RKO (cell line): Measurements from ENCODE around the gene DOCK11.
"Not testable (repeated sequence)": the region's sequence is repeated elsewhere in the genome, so short reads cannot be mapped to it uniquely, and the experiment has no call there.

Experiments used
- DNase-seq: peaks from one replicate; pipeline ENCODE4 v3.0.0-alpha.2; 2016; ENCODE audit warnings: low spot score

The DOCK11 gene

DNA sequence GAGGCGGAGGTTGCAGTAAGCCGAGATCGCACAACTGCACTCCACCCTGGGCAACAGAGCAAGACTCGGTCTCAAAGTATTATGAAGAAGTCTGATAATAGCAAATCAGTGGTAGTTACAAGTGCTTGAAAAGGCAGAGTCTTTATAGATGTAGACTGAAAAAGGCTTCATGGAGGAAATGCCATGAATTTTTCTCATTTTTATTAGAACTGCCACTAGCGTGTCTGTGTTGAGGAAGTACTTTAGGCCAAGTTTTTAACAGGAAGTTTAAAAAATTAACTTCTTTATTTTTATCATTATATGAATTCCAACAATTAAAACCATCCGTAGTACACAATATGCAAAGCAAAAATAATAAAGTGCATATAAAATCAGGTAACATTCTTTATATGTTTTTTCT is 199.0 kb downstream of the DOCK11 start:
- DNase-seq: no peak

DNA sequence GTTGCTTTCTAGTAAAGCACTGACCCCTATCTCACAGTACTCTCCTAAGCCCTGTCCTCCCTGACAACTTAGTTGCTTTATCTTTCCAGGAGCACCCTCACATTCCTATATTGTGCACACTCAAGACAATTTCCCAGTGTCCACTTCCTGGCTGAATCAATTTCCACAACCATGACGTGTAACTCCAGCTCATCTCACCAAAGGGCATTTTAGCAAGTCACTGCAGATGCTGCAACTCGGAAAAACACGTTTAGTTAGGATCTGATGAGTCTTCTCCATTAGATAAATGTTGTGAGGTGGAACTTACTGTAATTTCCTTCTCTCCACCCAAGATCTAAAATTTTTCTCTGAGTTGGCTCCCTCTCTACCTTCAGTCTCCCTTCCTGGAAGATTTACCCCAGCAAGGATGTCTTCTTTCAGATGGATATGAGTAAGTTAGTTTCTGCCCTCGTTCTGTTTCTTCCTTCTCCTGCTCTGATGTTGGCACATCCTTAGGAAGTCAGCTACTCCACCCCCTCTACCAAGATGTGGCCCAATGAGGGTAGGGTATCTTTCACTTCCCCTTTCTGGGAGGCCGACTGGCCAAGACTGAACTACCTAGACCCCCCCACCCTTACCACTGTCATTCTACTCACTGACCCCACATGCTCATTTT is 203.0 kb downstream of the DOCK11 start:
- no peak for DNase-seq

DNA sequence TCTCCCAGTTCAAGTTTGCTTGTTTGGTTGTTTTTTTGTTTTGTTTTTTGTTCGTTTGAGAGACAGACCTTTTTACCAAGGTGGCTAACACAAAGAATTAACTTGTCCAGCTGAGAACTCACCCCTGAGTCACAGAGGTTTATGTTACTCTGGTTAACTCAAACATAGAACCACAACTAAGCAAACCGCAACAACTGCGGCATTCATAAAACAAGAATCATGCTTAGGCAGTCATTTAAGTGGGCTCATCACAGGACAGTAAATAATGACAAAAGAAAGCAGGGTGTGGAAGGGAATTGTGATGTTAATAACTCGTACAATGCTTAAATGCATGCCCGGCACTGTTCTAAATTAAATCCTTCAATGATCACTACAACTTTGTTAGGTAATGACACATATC is 207.1 kb downstream of the DOCK11 start:
- DNase-seq: peak; percentile 32

DNA sequence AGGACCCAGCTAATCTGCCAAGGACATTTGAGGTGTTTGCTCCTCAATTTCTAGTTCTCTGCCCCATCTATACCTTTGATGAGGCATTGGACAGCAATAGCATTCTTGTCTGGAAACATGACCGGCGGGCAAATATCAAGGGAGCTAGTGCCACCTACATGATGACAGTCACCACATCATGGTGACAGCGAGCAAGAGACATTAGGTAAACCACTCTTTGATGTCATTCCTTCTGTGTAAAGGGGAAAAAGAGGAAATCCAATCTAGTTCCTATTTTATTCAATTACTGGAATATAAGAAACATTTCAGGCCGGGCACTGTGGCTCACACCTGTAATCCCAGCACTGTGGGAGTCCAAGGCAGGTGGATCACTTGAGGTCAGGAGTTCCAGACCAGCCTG is 211.1 kb downstream of the DOCK11 start:
- no peak for DNase-seq

DNA sequence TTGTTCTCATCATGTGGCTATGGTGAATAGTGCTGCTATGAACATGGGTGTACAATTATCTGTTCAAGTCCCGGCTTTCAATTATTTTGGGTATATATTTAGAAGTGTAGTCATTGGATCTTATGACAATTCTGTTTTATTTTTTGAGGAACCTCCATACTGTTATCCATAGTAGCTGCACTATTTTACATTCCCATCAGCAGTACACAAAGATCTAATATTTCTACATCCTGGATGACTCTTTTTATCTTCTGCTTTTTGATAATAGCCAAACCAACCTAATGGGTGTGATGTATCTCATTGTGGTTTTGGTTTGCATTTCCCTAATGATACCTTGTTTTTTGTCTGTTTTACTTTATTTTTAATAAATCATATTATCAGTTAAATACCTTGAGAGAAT is 218.9 kb downstream of the DOCK11 start:
- no peak for DNase-seq

DNA sequence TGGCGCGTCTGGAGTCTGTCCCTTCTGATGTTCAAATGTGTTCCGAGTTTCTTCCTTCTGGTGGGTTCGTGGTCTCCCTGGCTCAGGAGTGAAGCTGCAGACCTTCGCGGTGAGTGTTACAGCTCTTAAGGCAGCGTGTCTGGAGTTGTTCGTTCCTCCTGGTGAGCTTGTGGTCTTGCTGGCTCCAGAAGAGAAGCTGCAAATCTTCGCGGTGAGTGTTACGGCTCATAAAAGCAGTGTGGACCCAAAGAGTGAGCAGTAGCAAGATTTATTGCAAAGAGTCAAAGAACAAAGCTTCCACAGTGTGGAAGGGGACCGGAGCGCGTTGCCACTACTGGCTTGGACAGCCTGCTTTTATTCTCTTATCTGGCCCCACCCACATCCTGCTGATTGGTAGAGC is 220.3 kb downstream of the DOCK11 start:
- DNase-seq: not testable (repeated sequence)

DNA sequence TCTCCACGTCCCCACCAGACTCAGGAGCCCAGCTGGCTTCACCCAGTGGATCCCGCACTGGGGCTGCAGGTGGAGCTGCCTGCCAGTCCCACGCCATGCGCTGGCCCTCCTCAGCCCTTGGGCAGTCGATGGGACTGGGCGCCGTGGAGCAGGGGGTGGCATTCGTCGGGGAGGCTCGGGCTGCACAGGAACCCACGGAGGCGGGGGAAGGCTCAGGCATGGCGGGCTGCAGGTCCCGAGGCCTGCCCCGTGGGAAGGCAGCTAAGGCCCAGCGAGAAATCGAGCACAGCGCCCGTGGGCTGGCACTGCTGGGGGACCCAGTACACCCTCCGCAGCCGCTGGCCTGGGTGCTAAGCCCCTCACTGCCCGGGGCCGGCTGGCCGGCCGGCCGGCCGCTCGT is 221.2 kb downstream of the DOCK11 start:
- not testable (repeated sequence) for DNase-seq

DNA sequence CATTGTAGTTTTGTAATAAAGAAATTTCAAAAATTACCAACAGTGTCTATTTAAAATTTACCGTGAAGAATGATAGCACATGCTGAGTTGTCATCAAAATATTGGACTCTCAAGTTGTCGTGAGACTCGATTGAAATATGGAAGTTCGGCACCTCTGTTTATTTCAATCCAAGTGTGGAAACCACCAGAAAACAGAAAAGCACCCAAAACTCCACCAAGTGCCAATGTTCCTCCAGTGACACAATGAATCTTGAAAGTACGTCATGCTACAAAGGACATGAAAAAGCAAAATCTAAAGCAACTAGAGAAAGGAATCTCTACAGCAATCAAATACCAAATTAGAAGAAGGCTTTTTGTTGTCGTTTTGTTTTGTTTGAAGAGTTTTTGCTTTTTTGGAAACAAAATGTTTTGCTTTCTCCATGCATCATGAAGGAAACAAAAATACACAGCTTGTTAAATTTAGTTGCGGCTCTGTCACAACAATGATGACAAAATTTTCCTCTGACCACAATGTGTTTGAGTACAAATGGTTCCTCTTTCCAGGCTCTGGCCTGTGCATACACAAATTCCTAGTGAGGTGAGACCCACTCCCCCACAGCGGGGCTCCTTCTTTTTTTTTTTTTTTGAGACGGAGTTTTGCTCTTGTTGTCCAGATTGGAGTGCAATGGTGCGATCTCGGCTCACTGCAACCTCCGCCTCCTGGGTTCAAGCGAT is 222.2 kb downstream of the DOCK11 start:
- DNase-seq: no peak

DNA sequence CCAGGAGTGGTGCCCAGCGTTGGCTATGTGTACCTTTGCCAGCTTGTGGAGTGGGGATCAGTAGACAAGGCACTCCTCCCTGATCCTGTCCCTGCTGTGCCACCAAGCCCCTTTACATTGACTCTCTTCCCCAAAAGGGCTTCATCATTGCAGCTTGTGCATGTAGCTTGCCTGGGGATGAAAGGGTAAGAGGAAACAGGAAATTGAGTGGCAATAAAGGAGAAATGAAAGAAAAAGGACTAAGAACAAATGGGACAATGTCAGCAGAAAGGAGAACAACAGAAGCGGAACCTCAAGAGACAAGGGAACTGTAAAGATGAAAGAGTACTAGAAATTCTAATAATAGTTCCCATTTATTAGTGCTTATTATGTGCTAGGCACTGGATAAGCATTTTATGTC is 223.1 kb downstream of the DOCK11 start:
- DNase-seq: no peak

DNA sequence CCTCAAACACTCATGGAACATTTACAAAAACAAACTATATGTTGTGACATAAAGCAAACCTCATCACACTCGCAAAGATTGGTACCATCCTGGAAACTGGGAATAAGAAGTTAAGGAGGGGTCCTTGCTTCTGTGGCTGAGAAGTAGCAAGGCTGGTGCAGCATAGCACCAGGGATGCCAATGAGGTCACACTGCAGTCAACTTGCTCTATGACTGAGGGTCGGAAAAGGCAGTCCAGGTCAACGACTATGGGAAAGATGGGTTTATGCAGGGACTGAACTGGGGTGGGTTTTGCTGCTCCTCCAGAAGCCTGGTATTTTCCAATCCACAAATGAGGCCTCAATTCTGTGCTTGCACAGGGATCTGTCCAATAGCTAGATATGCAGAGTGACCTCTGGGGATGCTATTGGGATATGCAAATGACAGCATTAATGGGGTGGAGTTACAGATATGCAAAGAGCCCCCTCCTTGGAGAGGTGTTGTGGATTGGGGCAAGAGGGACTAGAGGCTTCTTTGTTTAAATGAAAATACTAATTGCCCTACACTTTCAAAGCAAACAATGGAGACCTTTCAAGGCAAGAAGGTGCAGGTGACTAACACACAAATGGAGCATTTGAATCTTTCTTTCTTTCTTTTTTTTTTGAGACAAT is 224.6 kb downstream of the DOCK11 start:
- no peak for DNase-seq

DNA sequence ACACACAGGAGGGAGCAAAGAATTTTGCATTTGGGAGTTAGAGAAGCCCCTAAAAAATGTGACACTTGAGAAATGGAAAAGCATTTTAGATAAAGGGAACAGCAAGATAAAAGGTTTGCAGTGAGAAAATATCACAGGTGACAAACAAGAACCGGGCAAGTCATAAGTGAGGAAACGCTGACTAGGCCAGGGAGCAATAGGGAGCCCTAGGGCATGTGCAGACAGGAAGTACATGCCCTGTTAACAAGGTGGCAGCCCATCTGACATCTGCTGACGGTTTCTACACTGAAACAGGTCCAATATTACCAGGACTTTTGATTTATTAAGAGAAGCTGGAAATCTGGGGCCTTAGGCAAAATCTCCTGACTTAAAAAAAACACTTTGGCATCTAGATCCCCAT is 227.8 kb downstream of the DOCK11 start:
- no peak for DNase-seq

DNA sequence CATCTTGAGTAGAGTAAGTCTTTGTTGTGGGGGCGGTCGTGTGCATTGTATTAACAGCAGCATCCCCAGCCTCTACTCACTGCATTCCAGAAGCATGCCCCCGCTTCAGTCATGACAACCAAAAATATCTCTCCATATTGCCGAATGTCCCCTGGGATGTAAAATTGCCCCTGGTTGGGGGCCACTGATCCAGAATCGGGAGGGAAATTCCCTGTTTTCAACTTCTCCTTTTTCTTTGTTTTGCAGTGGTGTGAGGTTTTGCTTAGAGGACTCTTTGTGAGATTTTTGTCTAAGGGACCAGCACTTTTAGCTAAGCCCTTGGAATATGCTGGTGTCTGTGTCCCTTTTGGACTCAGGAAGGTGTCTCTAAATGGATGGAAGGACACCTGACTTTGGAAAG is 228.8 kb downstream of the DOCK11 start:
- DNase-seq: no peak

DNA sequence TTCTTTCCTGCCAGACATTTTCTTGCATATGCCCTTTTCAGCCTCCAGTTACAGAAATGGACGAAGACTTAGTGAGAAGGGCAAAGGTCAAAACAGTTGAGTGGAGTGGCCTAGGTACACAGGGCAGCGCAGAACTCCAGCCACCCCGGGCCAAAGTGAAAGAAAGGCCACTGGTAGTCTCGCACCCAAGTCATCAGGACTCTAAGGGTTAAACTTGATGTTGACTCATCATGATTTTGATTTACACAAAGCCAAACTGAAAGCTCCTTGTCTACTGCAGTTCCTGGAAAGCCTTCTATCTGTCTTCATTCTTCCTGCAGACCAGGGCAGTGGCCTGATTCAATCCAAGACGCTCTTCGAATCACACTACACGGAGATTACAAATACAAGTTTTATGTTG is 229.2 kb downstream of the DOCK11 start:
- DNase-seq: peak; percentile 56

DNA sequence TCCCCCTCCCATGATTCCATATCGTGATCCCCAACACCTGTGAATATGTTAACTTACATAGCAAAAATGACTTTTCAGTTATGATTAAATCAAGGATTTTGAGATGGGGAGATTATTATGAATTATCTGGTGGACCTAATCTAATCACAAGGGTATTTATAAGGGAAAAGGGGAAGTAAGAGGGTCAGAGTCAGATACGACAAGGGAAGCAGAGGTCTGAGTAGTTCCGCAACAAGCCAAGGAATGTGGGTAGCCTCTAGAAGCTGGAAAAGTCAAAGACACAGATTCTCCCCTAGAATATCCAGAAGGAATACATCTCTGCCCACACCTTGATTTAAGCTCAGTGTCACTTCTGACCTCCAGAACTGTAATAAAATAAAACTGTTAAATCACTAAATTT is 230.8 kb downstream of the DOCK11 start:
- DNase-seq: no peak

DNA sequence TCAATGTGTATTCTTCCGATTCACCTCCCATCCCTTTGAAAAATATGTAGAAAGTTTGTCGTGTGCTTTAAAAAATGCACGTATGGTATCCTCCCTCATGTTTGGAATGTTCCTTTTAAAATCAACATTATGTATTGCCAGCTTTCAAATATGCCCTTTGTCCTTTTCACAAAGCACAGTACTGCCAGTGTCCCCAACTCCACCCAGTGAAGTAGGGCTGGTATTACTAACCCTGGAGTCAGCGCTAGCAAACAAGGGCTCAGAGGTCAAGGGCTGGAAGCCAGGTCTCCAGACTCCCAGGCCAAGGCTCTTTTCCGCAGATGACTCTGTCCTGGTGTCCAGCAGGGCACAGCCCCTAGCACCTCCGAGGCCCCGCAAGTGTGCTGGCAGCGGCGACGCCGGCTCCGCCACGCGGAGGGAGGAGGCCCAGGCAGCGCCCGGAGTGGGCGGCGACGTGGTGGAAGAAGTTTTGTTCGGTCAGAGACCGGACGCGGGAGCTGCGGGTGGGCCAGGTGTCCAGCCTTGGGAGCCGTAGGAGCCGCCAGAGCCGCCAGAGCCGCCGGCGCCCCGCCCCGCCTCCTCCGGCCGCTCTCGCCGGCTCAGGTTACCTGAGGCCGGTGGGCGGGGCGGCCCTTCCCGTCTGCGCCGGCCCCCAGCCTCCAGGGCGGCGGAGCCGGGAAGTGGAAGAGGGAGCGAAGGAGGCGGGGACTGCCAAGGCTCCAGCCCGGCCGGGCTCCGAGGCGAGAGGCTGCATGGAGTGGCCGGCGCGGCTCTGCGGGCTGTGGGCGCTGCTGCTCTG is 231.5 kb downstream of the DOCK11 start, which contains the start of gene IL13RA1:
TSS of gene IL13RA1 (plus strand) at position 720 of the 799 bp plus-strand sequence. CDS start at position 753, 33 bp downstream.
- peak; percentile 78 for DNase-seq

DNA sequence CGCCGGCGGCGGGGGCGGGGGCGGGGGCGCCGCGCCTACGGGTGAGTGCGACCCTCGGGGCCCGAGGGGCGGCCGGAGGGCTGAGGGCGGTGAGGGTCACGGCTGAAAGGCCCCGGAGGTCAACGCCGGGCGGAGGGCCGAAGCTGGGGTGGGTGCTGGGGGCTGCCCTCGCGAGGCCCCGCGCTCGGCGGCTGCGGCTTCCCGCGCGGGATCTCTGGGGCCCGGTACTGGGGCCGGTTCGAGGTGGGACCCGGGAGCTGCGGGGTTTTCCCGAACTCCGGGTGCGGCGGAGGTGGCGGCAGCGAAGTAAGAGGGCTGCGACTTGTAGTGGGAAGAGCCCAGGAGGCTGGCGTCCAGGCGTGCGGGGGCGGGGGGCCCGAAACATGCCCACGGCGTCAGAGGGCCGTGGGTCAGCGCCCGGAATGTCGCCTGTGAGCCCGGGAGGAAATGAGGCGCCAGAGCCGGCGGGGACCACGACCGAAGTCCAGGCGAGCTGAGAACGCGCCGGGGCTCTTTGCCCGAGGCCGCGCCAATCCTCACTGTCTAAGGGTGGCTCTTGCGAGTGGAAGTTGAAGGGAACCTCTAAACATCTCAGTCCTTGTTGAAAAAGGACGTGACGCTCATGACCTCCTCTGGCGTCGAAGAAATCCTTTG is 232.2 kb downstream of the DOCK11 start:
- peak; percentile 25 for DNase-seq

DNA sequence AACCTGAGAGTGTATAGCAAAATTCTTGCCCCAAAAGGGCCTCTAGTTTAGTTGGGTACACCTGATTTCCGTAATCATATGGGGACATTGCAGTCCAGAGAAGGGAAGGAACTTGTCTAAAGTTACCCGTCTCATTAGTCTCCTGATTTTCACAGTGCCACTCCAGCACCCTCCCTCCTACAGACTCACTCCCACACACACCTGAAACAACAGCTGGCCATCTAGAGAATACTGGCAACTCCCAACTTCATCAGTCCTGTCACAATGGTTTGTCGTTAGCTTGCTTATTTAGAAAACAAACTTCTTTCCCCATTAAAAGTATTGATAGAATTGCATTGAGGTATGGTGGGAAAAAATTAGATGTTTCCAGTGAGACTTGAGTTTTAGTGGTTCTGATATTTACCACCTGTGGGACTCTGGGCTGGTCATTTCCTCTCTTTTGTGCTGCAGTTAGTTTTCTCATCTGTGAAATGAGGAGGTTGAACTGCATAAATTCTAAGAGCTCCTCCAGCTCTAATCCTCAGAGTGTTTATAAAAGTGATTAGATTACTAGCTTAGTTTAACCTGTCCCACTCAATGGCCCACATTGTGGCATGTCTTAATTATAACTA is 233.5 kb downstream of the DOCK11 start:
- DNase-seq: no peak

DNA sequence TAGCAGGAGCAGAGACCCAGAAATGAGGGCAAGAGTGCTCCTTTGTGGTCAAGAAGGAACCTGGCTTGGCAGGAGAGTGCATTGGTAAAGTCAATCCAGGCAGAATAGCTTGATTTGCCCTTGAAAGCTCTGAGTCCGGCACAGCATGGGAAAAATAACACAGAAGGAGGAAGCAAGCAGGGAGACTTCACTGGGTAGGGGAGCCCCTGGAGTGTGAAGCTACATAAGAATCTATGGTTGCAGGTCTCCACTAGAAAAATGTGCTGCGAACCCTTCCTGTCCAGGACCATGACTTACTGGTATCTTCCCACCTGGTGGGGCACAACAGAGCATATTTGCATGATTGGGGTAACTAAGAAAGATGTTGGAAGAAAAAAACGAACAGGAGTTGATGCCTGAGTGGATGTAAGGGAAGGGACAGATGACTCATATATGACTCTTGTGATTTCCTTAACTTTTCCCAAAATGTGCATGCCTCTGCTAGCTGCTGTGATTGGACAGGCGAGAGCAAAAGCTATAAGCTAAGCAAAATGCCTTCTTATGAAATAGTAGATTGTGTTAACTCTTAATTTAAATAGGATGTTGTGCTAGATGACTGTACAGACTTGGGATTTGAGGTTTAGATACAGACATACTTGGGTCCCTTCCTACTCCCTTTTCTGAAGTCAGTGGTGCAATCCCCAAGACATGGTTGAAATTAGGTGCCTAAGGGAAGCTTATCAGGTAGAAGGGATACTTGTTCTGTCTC is 235.1 kb downstream of the DOCK11 start:
- peak; percentile 63 for DNase-seq

DNA sequence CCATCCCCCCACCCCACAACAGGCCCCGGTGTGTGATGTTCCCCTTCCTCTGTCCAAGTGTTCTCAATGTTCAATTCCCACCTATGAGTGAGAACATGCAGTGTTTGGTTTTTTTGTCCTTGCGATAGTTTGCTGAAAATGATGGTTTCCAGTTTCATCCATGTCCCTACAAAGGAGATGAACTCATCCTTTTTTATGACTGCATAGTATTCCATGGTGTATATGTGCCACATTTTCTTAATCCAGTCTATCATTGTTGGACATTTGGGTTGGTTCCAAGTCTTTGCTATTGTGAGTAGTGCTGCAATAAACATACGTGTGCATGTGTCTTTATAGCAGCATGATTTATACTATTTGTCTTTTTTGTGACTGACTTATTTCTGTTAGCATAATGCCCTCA is 236.9 kb downstream of the DOCK11 start:
- DNase-seq: not testable (repeated sequence)

DNA sequence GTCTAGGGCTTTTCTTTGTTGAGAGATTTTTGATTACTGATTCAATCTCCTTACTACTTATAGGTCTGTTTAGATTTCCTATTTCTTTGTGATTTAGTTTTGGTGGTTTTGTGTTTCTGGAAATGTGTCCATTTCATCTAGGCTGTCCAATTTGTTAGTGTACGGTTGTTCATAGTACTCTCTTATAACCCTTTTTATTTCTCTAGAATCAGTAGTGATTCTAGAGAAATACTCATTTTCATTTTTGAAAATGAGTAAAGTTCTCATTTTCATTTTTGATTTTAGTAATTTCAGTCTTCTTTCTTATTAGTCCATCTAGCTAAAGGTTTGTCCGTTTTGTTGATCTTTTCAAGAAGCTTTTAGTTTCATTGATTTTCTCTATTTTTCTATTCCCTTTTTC is 239.3 kb downstream of the DOCK11 start:
- DNase-seq: no peak
